Skeletal muscle satellite cell (primary cell): ENCODE data around the gene SYTL4.
A peak's percentile ranks its signal among the peaks of the same experiment; 100 is the strongest.

ENCODE experiments used
- H3K27me3 ChIP-seq: 2 replicates; pipeline ENCODE4 v1.7.0; 2013; ENCODE audit warnings: low read length; ENCODE audit not compliant: control insufficient read depth, insufficient read depth
- H3K36me3 ChIP-seq: 2 replicates; pipeline ENCODE4 v1.7.0; 2013; ENCODE audit warnings: mild to moderate bottlenecking, control low read depth, low read length; ENCODE audit not compliant: insufficient read depth
- H3K4me1 ChIP-seq: 2 replicates; pipeline ENCODE4 v1.7.0; 2013; ENCODE audit warnings: low read length; ENCODE audit not compliant: control insufficient read depth, insufficient read depth
- H3K4me2 ChIP-seq: 2 replicates; pipeline ENCODE4 v1.7.0; 2013; ENCODE audit warnings: mild to moderate bottlenecking, low read length
- H3K4me3 ChIP-seq: 2 replicates; pipeline ENCODE4 v1.7.0; 2013; ENCODE audit warnings: low read length
- H3K9ac ChIP-seq: 2 replicates; pipeline ENCODE4 v1.7.0; 2013; ENCODE audit warnings: mild to moderate bottlenecking, low read depth, low read length, moderate library complexity
- H3K9me3 ChIP-seq: replicated peaks from 2 replicates; pipeline ENCODE4 v1.7.0; 2013; ENCODE audit warnings: mild to moderate bottlenecking, control low read depth, low read length

The SYTL4 gene

GRCh38 chrX:100643956-100644860 is 87.7 kb downstream of the SYTL4 start, which contains the start of gene SRPX2:
Gene SRPX2, plus strand, starts transcription at chrX:100644199. Its CDS starts 2,124 bp downstream, at chrX:100646323.
- Histone ChIP-seq H3K4me2 (peak within 1 kb of the TSS; percentile 78), H3K9me3 (no peaks in the 10 kb centered on the region), H3K4me1 (peaks cover 43% of the 10 kb centered on the region), H3K9ac (peak within 1 kb of the TSS; percentile 81), H3K4me3 (peak within 1 kb of the TSS; percentile 70), H3K36me3 (no peaks in the 10 kb centered on the region), H3K27me3 (no peaks in the 10 kb centered on the region)

- Histone ChIP-seq H3K27me3 (no peaks in the 10 kb centered on the region), H3K4me2 (peak overlapping the region; percentile 53), H3K36me3 (no peaks in the 10 kb centered on the region), H3K9ac (peak overlapping the region; percentile 55), H3K9me3 (no peaks in the 10 kb centered on the region), H3K4me1 (peaks cover 33% of the 10 kb centered on the region), H3K4me3 (no peak overlapping the region)
Observed at GRCh38 chrX:100643212-100643611, 88.7 kb downstream of the SYTL4 start.

- Histone ChIP-seq H3K9ac (no peak overlapping the region), H3K9me3 (no peaks in the 10 kb centered on the region), H3K27me3 (no peaks in the 10 kb centered on the region), H3K4me1 (peaks cover 24% of the 10 kb centered on the region), H3K36me3 (no peaks in the 10 kb centered on the region), H3K4me3 (no peak overlapping the region), H3K4me2 (no peak overlapping the region)
Observed at GRCh38 chrX:100642290-100642689, 89.6 kb downstream of the SYTL4 start.

DNA sequence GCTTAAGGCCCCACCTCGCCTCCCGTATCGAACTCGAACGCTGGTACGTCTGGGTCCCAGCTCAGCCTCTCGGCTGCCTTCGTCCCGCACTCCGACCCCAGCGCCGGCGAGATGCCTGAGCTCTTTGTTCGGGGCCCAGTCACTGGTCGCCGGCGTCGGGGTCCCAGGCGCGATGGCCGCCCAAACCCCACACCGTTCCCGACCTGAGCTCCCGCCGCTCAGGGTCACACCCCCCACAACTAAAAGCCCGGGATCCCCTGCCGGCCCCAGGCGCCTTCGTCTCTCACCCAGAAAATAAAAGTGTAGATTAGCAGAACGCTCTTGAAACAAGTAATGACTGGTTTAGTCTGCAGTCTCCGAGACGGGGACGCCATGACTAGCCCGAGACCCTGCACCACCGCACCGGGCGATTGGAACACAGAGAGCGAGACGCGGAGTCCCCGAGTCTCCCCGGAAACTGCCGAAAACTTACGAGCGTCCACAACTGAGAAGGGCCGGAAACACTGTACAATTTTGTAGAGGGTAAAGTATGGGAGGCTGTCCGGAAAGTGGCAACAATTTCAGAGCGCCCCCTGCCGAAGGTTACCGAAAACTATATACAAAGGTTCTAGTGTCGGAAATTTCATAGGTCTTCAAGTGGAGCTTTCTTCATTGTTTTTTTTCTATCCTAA is 95.5 kb downstream of the SYTL4 start, which contains the start of gene TSPAN6:
TSPAN6 (minus strand) TSS at position 486 of the 671 bp plus-strand sequence; CDS start at position 374, 112 bp downstream.
- Histone ChIP-seq H3K36me3 (no peaks in the 10 kb centered on the region), H3K4me1 (peaks cover 13% of the 10 kb centered on the region), H3K4me3 (peak within 1 kb of the TSS; percentile 74), H3K9me3 (no peaks in the 10 kb centered on the region), H3K9ac (peak within 1 kb of the TSS; percentile 80), H3K4me2 (peak within 1 kb of the TSS; percentile 77), H3K27me3 (no peaks in the 10 kb centered on the region)

DNA sequence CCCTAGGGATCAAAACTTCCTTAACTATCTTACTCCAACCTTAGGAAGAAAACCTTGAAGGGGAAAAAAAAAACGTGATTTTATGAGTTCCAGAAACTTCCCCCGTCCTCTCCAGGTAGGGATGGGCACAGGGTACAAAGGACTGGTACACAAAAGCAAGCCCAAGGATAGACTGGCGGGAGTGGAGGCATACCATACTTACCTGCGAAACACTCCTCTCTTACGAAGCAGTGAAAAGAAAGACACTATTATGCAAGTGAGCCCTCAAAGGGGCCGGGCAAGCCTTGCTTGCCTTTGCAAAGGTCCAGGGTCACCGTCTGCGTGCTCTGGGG is 96.0 kb downstream of the SYTL4 start:
- H3K27me3 ChIP-seq = no peaks in the 10 kb centered on the region
- H3K36me3 ChIP-seq = no peaks in the 10 kb centered on the region
- peak overlapping the region; percentile 80 for H3K9ac ChIP-seq
- no peaks in the 10 kb centered on the region for H3K9me3 ChIP-seq
- peak overlapping the region; percentile 74 for H3K4me3 ChIP-seq
- peak overlapping the region; percentile 77 for H3K4me2 ChIP-seq
- peaks cover 13% of the 10 kb centered on the region for H3K4me1 ChIP-seq

DNA sequence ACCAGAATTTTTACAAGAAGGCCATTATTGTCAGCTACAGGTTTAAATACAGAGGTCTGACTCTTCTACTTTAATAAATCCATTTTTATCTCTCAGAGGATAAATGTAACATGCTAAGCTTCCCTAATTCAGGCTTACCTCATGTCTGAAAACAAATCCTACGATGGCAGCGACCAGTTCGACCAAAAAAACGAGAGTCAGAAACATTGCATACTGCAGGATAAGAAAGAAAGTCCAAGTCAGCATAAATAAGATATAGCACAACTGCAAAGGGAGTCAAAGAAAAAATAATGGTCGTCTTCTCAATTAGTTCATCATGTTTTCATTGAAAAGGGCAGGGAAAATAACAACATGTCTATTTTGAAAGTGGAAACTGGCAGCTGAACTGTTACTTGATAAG is 96.9 kb downstream of the SYTL4 start:
- H3K36me3 ChIP-seq = no peaks in the 10 kb centered on the region
- H3K4me3 ChIP-seq = no peak overlapping the region
- no peaks in the 10 kb centered on the region for H3K27me3 ChIP-seq
- peak overlapping the region; percentile 77 for H3K4me2 ChIP-seq
- H3K9me3 ChIP-seq = no peaks in the 10 kb centered on the region
- peaks cover 13% of the 10 kb centered on the region for H3K4me1 ChIP-seq
- H3K9ac ChIP-seq = no peak overlapping the region

- Histone ChIP-seq H3K4me3 (no peak overlapping the region), H3K9me3 (no peaks in the 10 kb centered on the region), H3K4me1 (no peaks in the 10 kb centered on the region), H3K4me2 (no peak overlapping the region), H3K36me3 (no peaks in the 10 kb centered on the region), H3K9ac (no peak overlapping the region), H3K27me3 (no peaks in the 10 kb centered on the region)
Observed at GRCh38 chrX:100625985-100626491, 105.9 kb downstream of the SYTL4 start.
